HCEC 1CT (cell line): ENCODE results near the gene IFNL3.

Experiments used
- DNase-seq: peaks from one replicate; pipeline ENCODE4 v3.0.0-alpha.2; 2017

Gene IFNL3

GRCh38 chr19:39212375-39212742, 32.4 kb downstream of the IFNL3 start:
- peak; percentile 5 for DNase-seq

DNA sequence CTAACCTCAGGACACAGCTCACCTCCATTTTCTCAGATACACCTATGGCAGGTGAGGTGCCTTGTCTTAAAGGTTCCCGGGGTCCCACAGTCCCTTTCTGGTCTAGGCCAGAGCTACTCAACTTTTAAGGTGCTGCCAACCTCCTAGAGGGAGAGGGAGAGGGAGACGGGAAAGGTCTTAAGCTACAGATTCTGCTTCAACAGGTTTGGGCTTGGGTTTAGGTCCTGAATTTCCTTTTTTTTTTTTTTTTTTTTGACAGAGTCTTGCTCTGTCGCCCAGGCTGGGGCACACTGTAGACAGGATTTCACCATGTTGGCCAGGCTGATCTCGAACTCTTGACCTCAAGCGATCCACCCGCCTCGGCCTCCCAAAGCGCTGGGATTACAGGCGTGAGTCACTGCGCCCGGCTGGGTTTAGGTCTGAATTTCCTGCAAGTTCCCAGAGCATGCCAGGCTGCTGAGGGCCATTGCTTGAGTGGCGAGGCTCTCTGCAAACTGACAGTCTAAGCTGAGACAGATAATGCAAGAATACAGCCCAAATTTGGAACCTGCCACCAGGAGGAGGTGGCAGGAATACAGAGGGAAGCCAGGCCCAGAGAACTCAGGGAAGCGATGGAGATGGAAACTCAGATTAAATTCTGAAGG, 33.0 kb downstream of the IFNL3 start:
- peak; percentile 22 for DNase-seq

- DNase-seq: no peak
These were observed 35.6 kb downstream of the IFNL3 start for GRCh38 chr19:39209196-39209595.

DNA sequence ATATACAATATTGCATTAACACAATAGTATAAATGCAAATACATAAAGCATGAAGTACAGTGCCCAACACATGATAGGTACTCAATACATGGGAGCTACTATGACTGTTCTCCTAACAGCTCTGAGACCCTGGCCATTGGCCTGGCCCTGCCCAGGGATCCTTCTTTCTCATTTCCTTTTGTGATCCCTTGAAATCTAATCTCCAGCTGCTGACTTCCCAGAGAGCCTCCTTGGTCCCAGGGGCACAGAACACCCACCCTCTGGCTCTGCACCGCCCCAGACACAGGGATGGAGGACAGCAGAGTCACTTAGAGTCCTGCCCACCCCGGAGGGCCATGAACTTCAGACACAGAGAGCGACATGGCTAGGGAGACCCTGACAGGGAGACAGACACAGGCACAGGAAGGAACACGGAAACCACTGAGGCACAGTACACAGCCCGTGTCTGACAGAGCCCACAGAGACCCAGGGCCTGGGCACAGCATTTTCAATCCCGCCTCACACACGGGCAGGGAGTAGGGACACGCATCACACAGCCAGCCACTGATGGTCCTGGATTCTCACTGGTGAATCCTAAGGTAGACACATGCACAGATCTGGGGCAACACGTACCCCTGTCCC, 36.5 kb downstream of the IFNL3 start:
- DNase-seq: no peak

DNA sequence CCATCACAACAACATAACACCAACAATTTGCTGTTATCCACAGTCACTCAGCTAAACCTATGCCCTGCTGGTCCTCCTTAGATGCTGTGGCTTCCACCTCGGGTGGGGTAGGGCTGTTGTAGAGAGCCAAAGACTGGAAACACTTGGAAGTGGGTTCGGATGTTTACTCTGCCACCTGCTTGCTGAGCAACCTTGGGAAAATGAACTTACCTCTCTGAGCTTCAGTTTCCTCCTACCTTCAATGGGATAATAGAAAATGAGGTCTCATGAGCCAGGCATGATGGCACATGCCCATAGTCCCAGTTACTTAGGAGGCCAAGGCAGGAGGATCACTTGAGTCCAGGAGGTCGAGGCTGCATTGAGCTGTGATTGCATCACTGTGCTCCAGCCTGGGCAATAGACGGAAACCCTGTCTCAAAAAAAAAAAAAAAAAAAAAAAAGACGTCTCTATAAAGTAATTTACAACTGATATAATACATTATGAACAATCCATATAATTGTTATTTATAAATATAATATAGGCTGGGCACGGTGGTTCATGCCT, 37.4 kb downstream of the IFNL3 start:
- DNase-seq: no peak

DNA sequence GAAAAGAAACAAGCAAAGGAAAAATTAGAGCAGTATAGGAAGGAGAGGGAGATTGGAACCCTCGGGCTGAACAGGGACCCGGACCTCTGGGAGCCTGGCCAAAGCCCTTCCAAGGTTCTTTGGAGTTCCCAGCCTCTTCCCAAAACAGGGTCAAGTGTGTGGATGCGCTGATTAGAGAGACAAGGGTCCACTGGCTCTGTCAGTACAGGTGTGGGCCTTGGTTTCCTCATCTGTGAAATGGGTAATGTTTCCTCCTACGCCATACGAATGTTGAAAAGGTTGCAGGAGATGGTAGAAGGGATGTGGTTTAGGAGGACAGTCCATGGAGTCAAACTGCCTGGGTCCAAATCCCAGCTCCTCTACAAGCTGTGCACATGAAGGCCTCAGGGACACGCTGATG, 38.7 kb downstream of the IFNL3 start:
- no peak for DNase-seq

DNA sequence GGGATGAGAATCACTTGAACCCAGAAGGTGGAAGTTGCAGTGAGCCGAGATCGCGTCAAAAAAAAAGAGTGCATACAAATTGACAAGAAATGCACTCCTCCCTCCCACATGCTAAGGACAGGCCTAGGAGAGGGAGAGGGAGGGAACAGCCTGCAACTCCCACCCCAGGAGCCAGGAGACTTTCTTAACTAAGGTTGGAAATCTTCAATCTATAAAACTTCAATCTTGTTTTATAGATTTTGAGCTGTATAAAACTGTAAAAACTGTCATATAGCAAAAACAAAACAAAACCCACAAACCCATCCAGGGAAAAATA, 39.4 kb downstream of the IFNL3 start:
- no peak for DNase-seq

DNA sequence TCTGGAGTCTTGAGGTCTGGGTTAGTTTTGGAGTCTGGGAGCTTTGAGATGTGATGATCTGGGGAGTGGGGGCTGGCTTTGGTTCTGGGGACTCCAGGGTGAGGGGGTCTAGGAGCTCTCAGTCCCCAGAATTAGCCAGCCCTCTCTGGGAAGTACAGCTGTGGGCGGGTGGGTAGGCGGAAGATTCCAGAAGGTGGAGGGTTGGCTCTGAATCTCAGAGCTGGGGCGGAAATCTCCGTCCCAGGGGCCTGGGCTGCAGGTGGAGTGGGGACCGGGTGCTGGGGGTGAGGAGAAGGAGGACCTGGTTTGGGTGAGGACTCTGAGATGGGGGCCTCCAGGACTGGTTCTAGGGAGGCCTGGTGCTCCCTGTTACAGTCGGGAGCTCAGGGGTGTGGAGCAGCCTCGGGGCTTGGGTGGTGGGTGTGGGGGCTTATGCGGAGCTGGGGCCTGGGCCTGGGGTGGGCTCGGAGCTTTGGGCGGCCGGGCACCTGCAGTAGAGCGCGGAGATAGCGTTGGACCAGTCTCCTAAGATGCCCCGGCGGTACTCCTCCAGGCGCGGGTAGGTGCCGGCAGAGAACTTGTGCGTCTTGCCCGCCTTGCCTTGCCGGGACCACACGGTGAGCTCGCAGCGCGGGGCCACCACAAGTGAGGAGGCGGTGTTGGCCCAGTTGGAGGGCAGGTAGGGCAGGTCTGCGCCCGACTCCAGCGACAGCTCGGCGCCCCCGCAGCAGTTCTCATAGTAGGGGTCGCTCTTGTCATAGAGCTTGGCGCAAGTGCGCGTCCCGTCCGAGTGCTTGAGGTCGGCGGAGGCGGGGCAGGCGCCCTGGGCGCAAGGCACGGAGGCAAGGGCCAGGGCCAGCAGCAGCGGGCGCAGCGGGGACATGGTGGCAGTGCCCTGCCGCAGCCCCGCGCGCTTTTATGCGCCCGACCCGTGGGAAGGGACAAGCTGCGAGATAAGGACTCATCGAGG, 41.1 kb downstream of the IFNL3 start, which contains the start of gene SYCN:
TSS of gene SYCN (minus strand) at position 892 of the 970 bp plus-strand sequence. CDS start at position 883, 9 bp downstream.
- no peak for DNase-seq

DNA sequence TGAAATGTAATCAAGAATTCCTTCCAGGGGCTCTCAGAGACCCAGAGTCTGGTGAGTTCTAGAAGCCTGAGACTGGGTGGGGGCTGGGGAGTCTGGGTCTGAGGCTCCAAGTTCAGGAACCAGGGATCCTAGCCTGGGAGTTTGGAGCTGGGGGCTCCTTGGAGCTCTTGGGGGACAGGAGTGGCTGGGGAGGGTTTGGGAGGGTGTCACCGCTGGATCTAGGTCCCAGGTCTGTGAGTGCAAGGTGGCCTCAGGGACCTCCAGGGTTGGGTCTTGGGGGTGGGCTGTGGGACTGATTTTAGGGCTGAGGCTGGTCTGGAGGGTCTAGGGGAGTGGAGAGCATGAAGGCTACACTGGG, 41.8 kb downstream of the IFNL3 start:
- no peak for DNase-seq

DNA sequence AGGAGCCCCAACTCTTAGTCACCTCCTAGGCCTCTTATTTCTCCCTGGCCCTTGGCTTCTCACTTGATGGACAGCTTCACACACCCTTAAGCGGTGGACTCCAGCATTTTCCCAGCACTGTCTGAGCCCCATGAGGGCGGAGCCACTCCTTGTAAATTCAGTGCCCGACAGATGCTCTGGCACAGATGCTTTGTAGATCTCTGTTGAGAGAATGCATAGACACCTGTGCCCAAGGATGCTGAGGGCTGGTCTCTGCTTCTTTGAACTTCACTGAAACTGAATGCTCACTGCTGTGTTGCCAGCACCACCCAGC, 44.0 kb downstream of the IFNL3 start:
- DNase-seq: no peak

- no peak for DNase-seq
These were observed 44.6 kb downstream of the IFNL3 start for GRCh38 chr19:39200066-39200802.

DNA sequence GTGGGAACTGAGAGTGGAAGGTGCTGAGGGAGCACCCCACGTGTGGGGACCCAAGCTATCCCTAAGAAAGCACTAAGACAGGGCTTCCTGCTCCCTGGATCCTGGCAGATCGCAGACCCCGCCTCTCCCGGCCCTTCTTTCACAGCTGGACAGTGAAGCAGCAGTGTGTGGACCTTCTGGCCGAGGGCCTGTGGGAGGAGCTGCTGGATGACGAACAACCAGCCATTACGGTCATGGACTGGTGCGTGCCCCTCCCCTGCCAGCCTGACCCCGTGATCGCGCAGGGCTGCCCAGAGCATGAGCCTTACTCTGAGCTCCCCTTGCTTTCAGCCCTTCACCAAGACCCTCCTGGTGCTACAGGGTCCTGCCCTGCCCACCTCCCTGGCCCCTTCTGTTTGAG, 45.8 kb downstream of the IFNL3 start:
- DNase-seq: peak; percentile 55

DNA sequence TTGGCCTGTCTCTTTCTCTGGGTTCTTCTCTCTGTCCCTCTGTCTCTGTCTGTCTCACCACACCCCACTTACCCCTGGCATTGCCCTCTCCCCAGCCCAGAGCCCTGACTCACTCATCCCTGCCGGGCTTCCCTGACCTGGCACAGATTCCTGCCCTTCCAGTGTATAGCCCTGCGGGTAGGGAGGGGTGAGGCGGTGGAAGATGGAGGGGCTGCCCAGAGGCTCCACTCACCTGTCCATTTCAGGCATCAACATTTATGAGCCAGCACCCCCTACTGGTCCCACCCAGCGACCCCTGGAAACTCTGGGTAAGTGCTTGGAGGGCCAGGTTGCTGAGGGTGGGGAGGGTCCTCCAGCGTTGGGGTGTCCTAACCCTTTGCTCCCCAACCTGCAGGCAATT, 47.0 kb downstream of the IFNL3 start:
- no peak for DNase-seq

DNA sequence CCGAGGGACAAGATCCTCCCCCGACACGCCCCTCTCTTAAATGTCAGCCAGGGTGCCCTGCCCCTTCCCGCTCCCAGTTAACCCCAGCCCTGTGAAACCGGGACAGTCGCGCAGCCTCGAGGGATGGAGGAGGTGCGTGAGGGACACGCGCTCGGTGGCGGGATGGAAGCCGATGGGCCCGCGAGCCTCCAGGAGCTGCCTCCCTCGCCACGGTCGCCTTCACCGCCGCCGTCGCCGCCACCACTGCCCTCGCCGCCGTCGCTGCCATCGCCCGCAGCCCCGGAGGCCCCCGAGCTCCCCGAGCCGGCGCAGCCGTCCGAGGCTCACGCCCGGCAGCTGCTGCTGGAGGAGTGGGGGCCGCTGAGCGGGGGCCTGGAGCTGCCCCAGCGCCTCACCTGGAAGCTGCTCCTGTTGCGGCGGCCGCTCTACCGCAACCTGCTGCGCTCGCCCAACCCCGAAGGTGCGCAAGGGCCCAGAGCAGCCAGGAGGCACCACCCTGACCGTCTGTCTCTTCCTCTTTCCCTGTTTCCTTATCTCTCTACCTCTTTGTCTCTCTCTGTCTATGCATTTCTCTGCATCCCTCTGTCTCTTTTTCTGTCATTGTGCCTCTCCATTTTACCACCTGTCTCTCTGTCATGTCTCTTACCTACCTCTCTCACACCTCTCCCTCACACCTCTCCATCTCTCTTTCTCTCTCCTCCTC, 47.8 kb downstream of the IFNL3 start, which contains the start of gene NCCRP1:
TSS of gene NCCRP1 (plus strand) at position 105 of the 703 bp plus-strand sequence. CDS start at position 124, 19 bp downstream.
- no peak for DNase-seq

GRCh38 chr19:39196320-39196719, 48.5 kb downstream of the IFNL3 start:
- DNase-seq: no peak

GRCh38 chr19:39195755-39196154, 49.1 kb downstream of the IFNL3 start:
- no peak for DNase-seq

DNA sequence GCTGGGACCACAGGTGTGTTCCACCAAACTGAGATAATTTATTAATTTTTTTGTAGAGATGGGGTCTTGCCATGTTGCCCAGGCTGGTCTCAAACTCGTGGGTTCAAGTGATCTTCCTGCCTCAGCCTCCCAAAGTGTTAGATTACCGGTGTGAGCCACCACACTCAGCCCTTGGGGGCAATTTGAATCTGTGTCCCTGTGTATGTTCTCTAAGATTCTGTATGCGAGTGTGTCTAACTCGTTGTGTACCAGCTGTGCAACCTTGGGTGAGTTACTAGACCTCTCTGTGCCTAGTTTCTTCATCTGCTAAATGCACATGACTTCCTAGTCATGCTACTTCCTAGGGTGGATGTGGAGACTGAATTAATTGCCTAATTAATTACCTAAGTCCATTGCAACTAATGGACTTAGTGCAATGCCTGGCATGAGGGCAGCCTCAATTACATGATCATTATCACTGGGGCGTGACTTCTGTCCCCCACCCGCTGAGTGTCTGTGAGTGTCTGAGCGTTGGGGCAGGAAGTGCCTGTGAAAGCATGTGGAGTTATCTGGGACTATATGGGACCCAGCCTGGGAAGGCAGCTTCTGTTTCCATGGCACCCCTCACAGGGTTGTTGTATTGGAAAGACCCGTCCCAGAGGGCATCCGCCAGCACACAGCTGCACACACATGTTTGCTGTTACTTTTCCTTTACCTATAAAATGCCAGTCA, 49.8 kb downstream of the IFNL3 start:
- no peak for DNase-seq

DNA sequence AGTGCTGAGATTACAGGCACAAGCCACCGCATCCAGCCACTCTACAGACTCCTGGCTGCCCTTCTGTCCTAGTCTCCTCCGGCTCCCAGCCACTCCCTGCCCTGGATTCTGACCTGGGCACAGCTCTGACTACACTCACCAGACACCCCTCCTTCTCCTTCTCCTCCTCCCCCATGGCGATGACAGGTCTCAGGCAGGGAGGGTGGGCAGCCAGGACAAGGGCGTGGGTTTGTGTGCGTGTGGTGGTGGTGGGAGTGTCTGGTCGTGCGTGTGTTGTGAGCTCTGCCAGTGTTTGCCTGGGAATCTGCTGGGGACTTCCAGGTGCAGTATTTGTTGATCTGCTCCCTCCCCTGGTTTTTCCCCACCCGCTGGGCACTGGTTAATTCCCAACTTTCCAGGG, 51.0 kb downstream of the IFNL3 start:
- no peak for DNase-seq
